OCI-LY3 (cell line): ENCODE measurements around the gene MLPH.

Experiments used
- H2AFZ ChIP-seq: fragments of 200-600, 300-600 bp; shearing (Covaris generic); 2 replicates; pipeline ENCODE4 v1.6.0; 2014; ENCODE audit warnings: antibody characterized with exemption, low read depth, low read length
- H3K27ac ChIP-seq: fragments of 200-600, 300-600 bp; sonication (generic); 2 replicates; pipeline ENCODE4 v1.5.1; 2014; ENCODE audit warnings: mild to moderate bottlenecking, low read length, moderate library complexity, mixed read lengths
- H3K27me3 ChIP-seq: fragments of 200-600, 300-600 bp; sonication (generic); 2 replicates; pipeline ENCODE4 v1.6.1; 2014; ENCODE audit warnings: low read depth, low read length, mixed read lengths
- H3K36me3 ChIP-seq: fragments of 200-600, 300-600 bp; sonication (generic); replicated peaks from 2 replicates; pipeline ENCODE3; 2014; ENCODE audit warnings: low read depth, low read length, mixed read lengths
- H3K4me1 ChIP-seq: fragments of 300-600, 200-600 bp; sonication (generic); 2 replicates; pipeline ENCODE4 v1.6.1; 2014; ENCODE audit warnings: low read length, mixed read lengths
- H3K4me2 ChIP-seq: fragments of 200-600, 300-600 bp; sonication (generic); 2 replicates; pipeline ENCODE4 v1.6.1; 2014; ENCODE audit warnings: low read length, mixed read lengths
- H3K4me3 ChIP-seq: fragments of 300-600, 200-600 bp; sonication (generic); 2 replicates; pipeline ENCODE4 v1.5.1; 2014; ENCODE audit warnings: antibody characterized with exemption, mild to moderate bottlenecking, low read length, moderate library complexity
- H3K79me2 ChIP-seq: fragments of 300-600, 200-600 bp; shearing (Covaris generic); 2 replicates; pipeline ENCODE4 v1.6.1; 2014; ENCODE audit warnings: mild to moderate bottlenecking, low read length, mixed read lengths
- H3K9ac ChIP-seq: fragments of 300-600, 200-600 bp; shearing (Covaris generic); 2 replicates; pipeline ENCODE4 v1.6.0; 2014; ENCODE audit warnings: mild to moderate bottlenecking, low read length, moderate library complexity
- H3K9me3 ChIP-seq: fragments of 200-600, 300-600 bp; shearing (Covaris generic); 2 replicates; pipeline ENCODE4 v1.6.1; 2014; ENCODE audit warnings: low read length, mixed read lengths; ENCODE audit not compliant: insufficient read depth
- H4K20me1 ChIP-seq: fragments of 200-600, 300-600 bp; sonication (generic); 2 replicates; pipeline ENCODE4 v1.6.1; 2016; ENCODE audit warnings: low read length, mixed read lengths; ENCODE audit not compliant: insufficient read depth
- EZH2phosphoT487 ChIP-seq: fragments of 200-600 bp; shearing (Covaris generic); IDR thresholded peaks from 2 replicates; pipeline ENCODE4 v1.6.1; 2018; ENCODE audit warnings: antibody characterized with exemption, mixed run types, low read depth
- TF ChIP-seq, protein P1 (sequence below): fragments of 200-600, 300-600 bp; sonication (generic); IDR thresholded peaks from 2 replicates; pipeline ENCODE4 v1.5.1; 2014; ENCODE audit warnings: antibody characterized with exemption, low read length, low read depth

MLPH gene

DNA sequence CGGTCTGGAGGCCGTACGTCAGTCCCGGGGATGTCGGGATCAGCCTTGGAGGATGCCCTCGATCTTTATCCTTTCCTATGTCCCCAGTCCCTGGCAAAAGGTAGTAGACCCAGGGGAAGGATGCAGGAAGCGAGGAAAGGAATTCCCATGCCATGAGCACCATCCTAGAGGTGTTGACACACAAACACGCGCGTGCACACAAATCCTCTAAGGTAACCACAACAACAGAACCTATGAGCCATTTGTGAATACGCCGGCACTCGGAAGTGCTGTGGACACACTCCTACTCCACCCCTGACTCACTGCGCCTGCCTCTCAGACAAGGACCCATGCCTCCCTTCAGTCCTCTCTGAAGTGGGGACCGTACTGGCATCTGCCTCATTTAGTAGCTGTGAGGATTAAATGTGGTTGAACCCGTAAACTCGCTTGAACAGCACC, 11.3 kb upstream of the MLPH start:
- Histone ChIP-seq H2AFZ (peak overlapping the region; percentile 92), H4K20me1 (no peaks in the 10 kb centered on the region), H3K4me1 (peaks cover 13% of the 10 kb centered on the region), H3K9me3 (no peaks in the 10 kb centered on the region), H3K79me2 (no peaks in the 10 kb centered on the region), H3K27me3 (peaks cover 10% of the 10 kb centered on the region), H3K36me3 (no peaks in the 10 kb centered on the region), H3K27ac (no peak overlapping the region), H3K4me3 (peak overlapping the region; percentile 90), H3K9ac (peak overlapping the region; percentile 90), H3K4me2 (peak overlapping the region; percentile 93)
- TF ChIP-seq, protein P1, sequence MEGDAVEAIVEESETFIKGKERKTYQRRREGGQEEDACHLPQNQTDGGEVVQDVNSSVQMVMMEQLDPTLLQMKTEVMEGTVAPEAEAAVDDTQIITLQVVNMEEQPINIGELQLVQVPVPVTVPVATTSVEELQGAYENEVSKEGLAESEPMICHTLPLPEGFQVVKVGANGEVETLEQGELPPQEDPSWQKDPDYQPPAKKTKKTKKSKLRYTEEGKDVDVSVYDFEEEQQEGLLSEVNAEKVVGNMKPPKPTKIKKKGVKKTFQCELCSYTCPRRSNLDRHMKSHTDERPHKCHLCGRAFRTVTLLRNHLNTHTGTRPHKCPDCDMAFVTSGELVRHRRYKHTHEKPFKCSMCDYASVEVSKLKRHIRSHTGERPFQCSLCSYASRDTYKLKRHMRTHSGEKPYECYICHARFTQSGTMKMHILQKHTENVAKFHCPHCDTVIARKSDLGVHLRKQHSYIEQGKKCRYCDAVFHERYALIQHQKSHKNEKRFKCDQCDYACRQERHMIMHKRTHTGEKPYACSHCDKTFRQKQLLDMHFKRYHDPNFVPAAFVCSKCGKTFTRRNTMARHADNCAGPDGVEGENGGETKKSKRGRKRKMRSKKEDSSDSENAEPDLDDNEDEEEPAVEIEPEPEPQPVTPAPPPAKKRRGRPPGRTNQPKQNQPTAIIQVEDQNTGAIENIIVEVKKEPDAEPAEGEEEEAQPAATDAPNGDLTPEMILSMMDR: no peak; the same call in 1 of the 2 replicates
- TF ChIP-seq EZH2phosphoT487: no peak

DNA sequence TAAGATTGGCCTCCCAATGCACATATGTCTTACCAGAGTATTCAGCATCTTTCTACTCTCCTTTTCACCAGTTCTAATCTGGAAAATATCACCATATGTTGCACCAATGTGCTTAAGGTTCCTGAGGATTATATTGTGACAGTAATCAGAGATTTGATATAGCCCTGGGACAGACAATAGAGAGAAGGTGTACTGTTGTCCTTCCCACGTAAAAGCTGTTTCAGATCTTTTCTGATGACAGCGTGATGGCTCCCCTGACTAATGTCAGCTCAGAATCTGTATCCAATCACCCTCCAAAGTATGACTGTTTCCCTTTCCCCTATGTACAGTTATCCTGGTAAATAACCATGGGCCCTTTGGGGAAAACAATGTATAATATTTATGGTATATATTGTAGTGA, 9.0 kb upstream of the MLPH start:
- Histone ChIP-seq H3K9ac (no peak overlapping the region), H3K4me1 (peaks cover 23% of the 10 kb centered on the region), H4K20me1 (no peaks in the 10 kb centered on the region), H3K27ac (no peak overlapping the region), H3K27me3 (peaks cover 10% of the 10 kb centered on the region), H3K4me3 (no peak overlapping the region), H3K36me3 (no peaks in the 10 kb centered on the region), H2AFZ (no peak overlapping the region), H3K9me3 (no peaks in the 10 kb centered on the region), H3K79me2 (no peaks in the 10 kb centered on the region), H3K4me2 (no peak overlapping the region)
- TF ChIP-seq, protein P1: no peak
- no peak for TF ChIP-seq EZH2phosphoT487

DNA sequence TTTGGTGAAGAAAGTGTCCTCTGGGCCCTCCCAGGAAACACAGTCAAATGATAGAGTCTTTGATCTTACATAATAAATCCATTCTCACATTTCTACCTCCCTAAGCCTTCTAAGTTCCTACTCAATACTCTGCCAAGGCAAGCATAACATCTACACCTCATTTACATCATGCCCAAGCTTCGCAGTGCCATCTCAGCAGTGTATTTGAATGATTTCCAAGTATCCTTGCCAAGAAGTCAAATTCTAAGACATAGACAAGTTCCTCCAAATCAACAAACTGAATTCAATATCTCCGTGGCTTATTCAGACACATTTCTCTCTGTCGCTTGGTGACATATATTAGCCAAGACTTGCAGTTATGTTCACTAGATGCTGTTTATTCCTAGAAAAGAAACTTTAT, 8.1 kb upstream of the MLPH start:
- Histone ChIP-seq H4K20me1 (no peaks in the 10 kb centered on the region), H3K9me3 (no peaks in the 10 kb centered on the region), H3K79me2 (no peaks in the 10 kb centered on the region), H3K27me3 (peaks cover 10% of the 10 kb centered on the region), H3K4me3 (no peak overlapping the region), H3K4me1 (peaks cover 22% of the 10 kb centered on the region), H3K36me3 (no peaks in the 10 kb centered on the region), H3K9ac (no peak overlapping the region), H2AFZ (no peak overlapping the region), H3K4me2 (no peak overlapping the region), H3K27ac (no peak overlapping the region)
- TF ChIP-seq EZH2phosphoT487: no peak
- TF ChIP-seq, protein P1: no peak

DNA sequence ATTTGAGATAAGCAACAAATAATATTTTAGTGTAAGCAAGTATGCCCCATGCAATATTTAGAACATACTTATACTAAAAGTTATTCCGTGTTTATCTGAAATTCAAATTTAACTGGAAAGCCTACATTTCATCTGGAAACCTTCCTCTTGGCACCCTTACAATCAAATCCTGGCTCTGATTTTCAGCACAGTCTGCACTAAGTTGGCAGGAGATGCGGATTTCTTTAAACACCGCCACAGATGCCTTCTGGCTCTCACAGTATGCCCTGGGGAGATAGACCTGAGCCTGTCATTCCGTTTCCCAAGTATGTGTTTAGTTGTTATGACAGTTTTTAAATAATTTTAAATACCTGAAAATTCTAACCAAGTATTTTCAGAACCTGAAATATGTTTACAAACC, 7.3 kb upstream of the MLPH start:
- H4K20me1 ChIP-seq: no peaks in the 10 kb centered on the region
- H3K79me2 ChIP-seq: no peaks in the 10 kb centered on the region
- no peak overlapping the region for H3K4me3 ChIP-seq
- no peak overlapping the region for H2AFZ ChIP-seq
- peaks cover 15% of the 10 kb centered on the region for H3K4me1 ChIP-seq
- H3K27me3 ChIP-seq: peaks cover 10% of the 10 kb centered on the region
- H3K4me2 ChIP-seq: no peak overlapping the region
- H3K9me3 ChIP-seq: no peaks in the 10 kb centered on the region
- no peak for TF ChIP-seq EZH2phosphoT487
- TF ChIP-seq, protein P1: no peak
- H3K36me3 ChIP-seq: no peaks in the 10 kb centered on the region
- H3K27ac ChIP-seq: no peak overlapping the region
- no peak overlapping the region for H3K9ac ChIP-seq
